AG09309 (cell line): ENCODE measurements around the gene PPFIA3.
A peak's percentile ranks its signal among the peaks of the same experiment; 100 is the strongest.

ENCODE experiments used
- DNase-seq: peaks from one replicate; pipeline ENCODE4 v3.0.0-alpha.2; 2010; ENCODE audit warnings: low read depth
- H3K4me3 ChIP-seq: 2 replicates; pipeline ENCODE4 v1.5.1; 2011; ENCODE audit warnings: mild to moderate bottlenecking, low read depth, low read length, moderate library complexity; ENCODE audit not compliant: control insufficient read depth
- CTCF ChIP-seq: IDR thresholded peaks from 2 replicates; pipeline ENCODE4 v1.5.1; 2011; ENCODE audit warnings: mild to moderate bottlenecking, low read depth, low read length, inconsistent platforms; ENCODE audit not compliant: insufficient read depth, control insufficient read depth; ENCODE audit errors: missing control alignments

PPFIA3 gene

GRCh38 chr19:49110567-49110966 is 8.8 kb upstream of the PPFIA3 start:
- TF ChIP-seq CTCF = no peak
- DNase-seq = no peak
- H3K4me3 ChIP-seq = no peak overlapping the region

- no peak overlapping the region for H3K4me3 ChIP-seq
- DNase-seq = no peak
- no peak for TF ChIP-seq CTCF
Observed at GRCh38 chr19:49111218-49111998, 7.9 kb upstream of the PPFIA3 start.

- H3K4me3 ChIP-seq = peak within 1 kb of the TSS; percentile 67
- peak; percentile 18 for TF ChIP-seq CTCF
- no peak for DNase-seq
Observed at GRCh38 chr19:49113762-49114629, 5.3 kb upstream of the PPFIA3 start, which contains the start of gene LIN7B. Gene LIN7B, plus strand, starts transcription at chr19:49114370. Its CDS starts 35 bp downstream, at chr19:49114405.

GRCh38 chr19:49114630-49115363 is 4.5 kb upstream of the PPFIA3 start:
- no peak for TF ChIP-seq CTCF
- DNase-seq = no peak
- H3K4me3 ChIP-seq = peak overlapping the region; percentile 67

GRCh38 chr19:49116544-49116943 is 2.8 kb upstream of the PPFIA3 start:
- DNase-seq = no peak
- no peak for TF ChIP-seq CTCF

More at GRCh38 chr19:49116544-49116943, 2.8 kb upstream of the PPFIA3 start:
- no peak overlapping the region for H3K4me3 ChIP-seq
